Naive thymus-derived CD4-positive, alpha-beta T cell (primary cell): ENCODE data around the gene MLYCD. TPM values are rescaled to one million over a fixed set of nuclear protein-coding genes. Genes with fewer than 3 reads are reported as not detected.

ENCODE experiments used
- ATAC-seq: fragments of 150-1000 bp; cut with Tn5 transposase; 2 replicates; pipeline ENCODE4 v1.10.0; 2021; ENCODE audit warnings: mild to moderate bottlenecking, moderate library complexity
- CTCF ChIA-PET: fragments of 350-600 bp; sonication (Branson Sonifier 250); formaldehyde crosslinking; loops from one replicate; lab custom pipeline; 2021; ENCODE audit warnings: antibody characterized with exemption; lab: Charles Lee
- POLR2A ChIA-PET: fragments of 350-600 bp; sonication (Branson Sonifier 250); formaldehyde crosslinking; loops from one replicate; lab custom pipeline; 2021; ENCODE audit warnings: antibody characterized with exemption, inconsistent platforms; lab: Charles Lee
- DNase-seq, 9 donors: peaks; one replicate each; pipeline versions ENCODE4 v3.0.0 to v3.0.0-alpha.2; 2020 to 2022; ENCODE audit warnings: mixed read lengths in 1 of 9
- H3K27ac ChIP-seq: one replicate; pipeline ENCODE4 v1.7.0; 2013; ENCODE audit warnings: mild to moderate bottlenecking, low read depth, low read length, moderate library complexity
- H3K27me3 ChIP-seq, 2 donors: one replicate each; pipeline ENCODE4 v1.7.0; 2013; ENCODE audit warnings: low read length in 2 of 2, mild to moderate bottlenecking in 2 of 2, moderate library complexity in 2 of 2; ENCODE audit not compliant: control insufficient read depth in 2 of 2, insufficient read depth in 2 of 2
- H3K36me3 ChIP-seq, 3 experiments: 1 replicate in 2 of 3; 2 replicates in 1 of 3; pipeline ENCODE4 v1.7.0; 2013; ENCODE audit warnings: low read length in 3 of 3, mild to moderate bottlenecking in 3 of 3, moderate library complexity in 1 of 3; ENCODE audit not compliant: insufficient read depth in 3 of 3, control insufficient read depth in 2 of 3
- H3K4me1 ChIP-seq, 2 donors: one replicate each; pipeline ENCODE4 v1.7.0; 2013; ENCODE audit warnings: low read length in 2 of 2, mild to moderate bottlenecking in 2 of 2, moderate library complexity in 1 of 2; ENCODE audit not compliant: control insufficient read depth in 2 of 2, insufficient read depth in 2 of 2
- H3K4me3 ChIP-seq: 2 replicates; pipeline ENCODE4 v1.7.0; 2013; ENCODE audit warnings: mild to moderate bottlenecking, low read length
- H3K9me3 ChIP-seq, 3 experiments: 1 replicate in 2 of 3; 2 replicates in 1 of 3; pipeline ENCODE4 v1.7.0; 2013; ENCODE audit warnings: low read length in 3 of 3; ENCODE audit not compliant: control insufficient read depth in 2 of 3
- H3K27ac Mint-ChIP-seq, 9 donors: one replicate each; pipeline ENCODE4 v1.8.0; 2020 to 2022; ENCODE audit warnings: mixed read lengths in 9 of 9, mild to moderate bottlenecking in 8 of 9, moderate library complexity in 5 of 9, inconsistent platforms in 2 of 9
- H3K27me3 Mint-ChIP-seq, 5 donors: one replicate each; pipeline ENCODE4 v1.8.0; 2021 to 2022; ENCODE audit warnings: mixed read lengths in 5 of 5, mild to moderate bottlenecking in 1 of 5
- H3K36me3 Mint-ChIP-seq, 5 donors: one replicate each; pipeline ENCODE4 v1.8.0; 2020 to 2022; ENCODE audit warnings: mixed read lengths in 5 of 5, mild to moderate bottlenecking in 3 of 5, inconsistent platforms in 1 of 5
- H3K4me1 Mint-ChIP-seq, 7 donors: one replicate each; pipeline ENCODE4 v1.8.0; 2020 to 2022; ENCODE audit warnings: mixed read lengths in 7 of 7, mild to moderate bottlenecking in 3 of 7, inconsistent platforms in 1 of 7
- H3K4me3 Mint-ChIP-seq, 10 donors: one replicate each; pipeline ENCODE4 v1.8.0; 2020 to 2022; ENCODE audit warnings: mild to moderate bottlenecking in 10 of 10, mixed read lengths in 10 of 10, moderate library complexity in 6 of 10, inconsistent platforms in 2 of 10
- H3K9me3 Mint-ChIP-seq, 11 donors: one replicate each; pipeline ENCODE4 v1.8.0; 2020 to 2022; ENCODE audit warnings: mixed read lengths in 11 of 11, mild to moderate bottlenecking in 4 of 11, inconsistent platforms in 1 of 11, moderate library complexity in 1 of 11
- intact Hi-C, 2 donors: fragments of 100-400 bp; cut with micrococcal nuclease; formaldehyde crosslinking; loops; one replicate each; pipeline ENCODE4 v1.15.1; 2023
- polyA plus RNA-seq, 2 donors: library from polyadenylated mRNA; unstranded; fragments of 300-500 nt; fragmentation: Illumina TruSeq; gene quantifications; one replicate each; pipeline ENCODE4 v1.2.3, GENCODE V29; 2021
- total RNA-seq, 6 experiments: library from RNA in 5 of 6; stranded (reverse) in 5 of 6; gene quantifications; 1 replicate in 5 of 6; 2 replicates in 1 of 6; pipeline ENCODE4 v1.2.3 and lab custom pipeline; 2021 to 2026

MLYCD gene
- total and polyA plus RNA-seq, 7 experiments from 2014 or later: 1.8 to 11.4 (median 6.7) TPM

DNA sequence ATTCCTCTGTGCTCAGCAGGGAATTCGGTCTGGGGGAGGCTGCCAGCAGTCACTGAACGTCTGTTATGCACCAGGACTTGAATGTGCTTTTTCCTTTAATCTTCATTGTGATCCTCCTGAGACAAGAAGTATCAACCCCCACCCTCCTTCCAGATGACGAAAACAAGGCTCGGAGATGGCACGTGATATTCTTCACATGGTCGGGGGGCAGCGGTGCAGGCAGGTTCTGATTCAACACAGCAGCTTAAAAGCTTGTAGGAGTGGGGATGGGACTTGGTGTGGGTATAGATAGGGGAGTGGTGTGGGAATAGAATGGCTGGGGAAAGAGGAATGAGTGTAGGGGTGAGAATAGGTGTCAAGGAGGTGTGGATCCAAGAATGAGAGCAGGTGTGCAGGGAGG is 75.6 kb downstream of the MLYCD start:
- ChIA-PET CTCF (no interaction called here), POLR2A (no interaction called here)
- ATAC-seq (no peak), DNase-seq (no peak)
- Mint-ChIP-seq H3K36me3 (no peaks in the 10 kb centered on the region), H3K27me3 (peaks cover 6 to 34% (median 14%) of the 10 kb centered on the region in 5 donors), H3K4me3 (no peak overlapping the region), H3K27ac (no peak overlapping the region), H3K9me3 (peaks cover 0 to 15% (median 7%) of the 10 kb centered on the region in 11 donors), H3K4me1 (no peaks in the 10 kb centered on the region)
- Histone ChIP-seq H3K27ac (no peak overlapping the region), H3K4me1 (no peaks in the 10 kb centered on the region), H3K27me3 (no peaks in the 10 kb centered on the region), H3K4me3 (no peak overlapping the region), H3K9me3 (peaks cover 0 to 13% (median 0%) of the 10 kb centered on the region in 3 experiments), H3K36me3 (no peaks in the 10 kb centered on the region)
- intact Hi-C loops: no loop called here

DNA sequence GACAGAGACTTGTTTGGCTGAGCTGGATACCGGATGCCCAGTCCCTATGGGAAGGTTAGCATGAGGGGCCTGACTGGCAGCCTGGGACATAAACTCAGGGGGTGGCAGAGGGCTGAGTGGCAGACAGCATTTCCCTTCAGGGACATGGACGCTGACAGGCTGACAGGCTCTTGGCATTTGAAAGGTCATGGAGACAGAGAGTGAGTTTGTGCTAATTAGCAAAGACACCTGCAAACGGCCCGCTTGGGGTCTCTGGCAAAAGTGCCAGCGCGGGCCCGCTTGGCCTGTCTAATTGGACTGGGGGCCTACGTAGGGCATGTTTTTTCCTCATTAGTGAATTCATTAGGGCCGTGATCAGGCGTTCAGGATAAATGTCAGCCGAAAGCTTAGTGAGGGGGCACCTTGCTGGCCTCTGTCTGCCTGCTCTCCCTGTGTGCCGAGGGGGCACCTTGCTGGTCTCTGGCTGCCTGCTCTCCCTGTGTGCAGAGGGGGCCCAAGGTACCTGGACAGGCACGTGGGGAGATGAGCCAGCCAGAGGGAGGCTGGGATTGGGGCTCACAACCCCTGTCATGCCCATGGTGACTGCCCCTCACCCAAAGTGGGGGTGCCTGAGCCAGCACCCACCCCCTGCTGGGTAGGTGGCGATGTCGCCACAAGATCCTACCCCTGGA is 76.8 kb downstream of the MLYCD start:
- Mint-ChIP-seq H3K36me3 (no peaks in the 10 kb centered on the region), H3K4me1 (no peaks in the 10 kb centered on the region), H3K27ac (no peak overlapping the region), H3K4me3 (no peak overlapping the region), H3K27me3 (peaks cover 0 to 21% (median 9%) of the 10 kb centered on the region in 5 donors), H3K9me3 (peaks cover 0 to 15% (median 9%) of the 10 kb centered on the region in 11 donors)
- no peak for ATAC-seq
- H3K9me3 ChIP-seq: peaks cover 0 to 13% (median 0%) of the 10 kb centered on the region in 3 experiments
- no peak overlapping the region for H3K27ac ChIP-seq
- H3K27me3 ChIP-seq: no peaks in the 10 kb centered on the region
- intact Hi-C loops: no loop called here
- H3K4me1 ChIP-seq: no peaks in the 10 kb centered on the region
- no peak overlapping the region for H3K4me3 ChIP-seq
- ChIA-PET POLR2A (no interaction called here), CTCF (no interaction called here)
- H3K36me3 ChIP-seq: no peaks in the 10 kb centered on the region
- DNase-seq: no peak

Other genes with a start within 250 kb of the MLYCD start
- gene HSBP1, start 91.1 kb upstream of the MLYCD start, total RNA-seq: 10 to 100 TPM; 20.6 to 78.3 (median 32.3) TPM
- 10 to 100 TPM in 1 of 2 donors, 1 to 10 TPM in 1; 5.9 to 28.3 TPM for gene HSBP1, start 91.1 kb upstream of the MLYCD start, polyA plus RNA-seq
- gene OSGIN1, start 54.1 kb downstream of the MLYCD start, total RNA-seq: 1 to 10 TPM in 3 of 5 experiments, under 1 TPM in 2; 0.34 to 8.4 (median 1.3) TPM
- under 1 TPM in 1 of 2 donors, not detected in 1; 0.59 TPM for gene OSGIN1, start 54.1 kb downstream of the MLYCD start, polyA plus RNA-seq
- not detected for gene NECAB2, start 69.1 kb downstream of the MLYCD start, total RNA-seq
- not detected for gene NECAB2, start 69.1 kb downstream of the MLYCD start, polyA plus RNA-seq
- gene SLC38A8, start 143.7 kb downstream of the MLYCD start, total RNA-seq: not detected
- not detected for gene SLC38A8, start 143.7 kb downstream of the MLYCD start, polyA plus RNA-seq
- gene MBTPS1, start 217.8 kb downstream of the MLYCD start, total RNA-seq: 100 to 1,000 TPM in 4 of 5 experiments, 10 to 100 TPM in 1; 65.3 to 157 (median 138) TPM
- gene MBTPS1, start 217.8 kb downstream of the MLYCD start, polyA plus RNA-seq: 10 to 100 TPM; 48.6 to 89.4 TPM
- 10 to 100 TPM; 12.6 to 26.6 (median 14.4) TPM for gene HSDL1, start 246.1 kb downstream of the MLYCD start, total RNA-seq
- 10 to 100 TPM; 10.1 to 12.2 TPM for gene HSDL1, start 246.1 kb downstream of the MLYCD start, polyA plus RNA-seq
- gene DNAAF1, start 246.2 kb downstream of the MLYCD start, total RNA-seq: 1 to 10 TPM in 1 of 5 experiments, under 1 TPM in 1, not detected in 3; 0.66 to 2.2 TPM
- under 1 TPM; 0.06 to 0.09 TPM for gene DNAAF1, start 246.2 kb downstream of the MLYCD start, polyA plus RNA-seq